K562 (cell line): ENCODE data around the gene TBC1D10A. TPM values are rescaled to one million over a fixed set of nuclear protein-coding genes. Genes with fewer than 3 reads are reported as not detected.

Experiments used
- BCOR ChIP-seq: fragments of 450-650 bp; IDR thresholded peaks from 2 replicates; pipeline ENCODE4 v1.6.1; 2016
- ILK ChIP-seq: fragments of 450-650 bp; IDR thresholded peaks from 2 replicates; pipeline ENCODE4 v1.6.1; 2016; ENCODE audit warnings: missing genetic modification characterization, low read depth, mild to moderate bottlenecking, missing compliant biosample characterization, moderate library complexity, borderline replicate concordance
- PTBP1 ChIP-seq: fragments of 200-400 bp; formaldehyde crosslinking; IDR thresholded peaks from 2 replicates; pipeline ENCODE4 v1.6.1; 2017; ENCODE audit warnings: low read depth, low read length
- polyA plus RNA-seq, 8 experiments: library from polyadenylated mRNA; depleted of rRNA in 4 of 8; stranded (reverse) in 5 of 8; unstranded in 3 of 8; fragments of >200 nt; fragmentation: Nextera tagmentation in 2 of 8; fragmentation: Illumina TruSeq in 1 of 8; extraction: Ambion mirVana in 2 of 8; extraction: Trizol in 1 of 8; gene quantifications; 2 replicates each; pipeline versions ENCODE4 v1.2.1 to v1.2.3, GENCODE V29; 2011 to 2014; ENCODE audit warnings: inconsistent platforms in 1 of 8, missing spikeins in 1 of 8
- total RNA-seq, 7 experiments: library from RNA; depleted of rRNA in 6 of 7; stranded (reverse); fragments of >200 nt in 6 of 7; fragmentation: Illumina TruSeq in 2 of 7; extraction: Trizol in 2 of 7; gene quantifications; 2 replicates each; pipeline versions ENCODE4 v1.2.1 to v1.2.3, GENCODE V29; 2011 to 2021; ENCODE audit warnings: low replicate concordance in 1 of 7
- TF ChIP-seq, protein P1 (sequence below): fragments of 450-650 bp; IDR thresholded peaks from 2 replicates; pipeline ENCODE4 v1.7.1; 2018; ENCODE audit warnings: mild to moderate bottlenecking, low read depth; ENCODE audit not compliant: partially characterized antibody

Gene TBC1D10A
- total and polyA plus RNA-seq, 9 of the 15 experiments (the other 6 are each of a cell fraction or from before 2014, with no cell fraction given), result 0.13 to 10.4 (median 4.6) TPM

DNA sequence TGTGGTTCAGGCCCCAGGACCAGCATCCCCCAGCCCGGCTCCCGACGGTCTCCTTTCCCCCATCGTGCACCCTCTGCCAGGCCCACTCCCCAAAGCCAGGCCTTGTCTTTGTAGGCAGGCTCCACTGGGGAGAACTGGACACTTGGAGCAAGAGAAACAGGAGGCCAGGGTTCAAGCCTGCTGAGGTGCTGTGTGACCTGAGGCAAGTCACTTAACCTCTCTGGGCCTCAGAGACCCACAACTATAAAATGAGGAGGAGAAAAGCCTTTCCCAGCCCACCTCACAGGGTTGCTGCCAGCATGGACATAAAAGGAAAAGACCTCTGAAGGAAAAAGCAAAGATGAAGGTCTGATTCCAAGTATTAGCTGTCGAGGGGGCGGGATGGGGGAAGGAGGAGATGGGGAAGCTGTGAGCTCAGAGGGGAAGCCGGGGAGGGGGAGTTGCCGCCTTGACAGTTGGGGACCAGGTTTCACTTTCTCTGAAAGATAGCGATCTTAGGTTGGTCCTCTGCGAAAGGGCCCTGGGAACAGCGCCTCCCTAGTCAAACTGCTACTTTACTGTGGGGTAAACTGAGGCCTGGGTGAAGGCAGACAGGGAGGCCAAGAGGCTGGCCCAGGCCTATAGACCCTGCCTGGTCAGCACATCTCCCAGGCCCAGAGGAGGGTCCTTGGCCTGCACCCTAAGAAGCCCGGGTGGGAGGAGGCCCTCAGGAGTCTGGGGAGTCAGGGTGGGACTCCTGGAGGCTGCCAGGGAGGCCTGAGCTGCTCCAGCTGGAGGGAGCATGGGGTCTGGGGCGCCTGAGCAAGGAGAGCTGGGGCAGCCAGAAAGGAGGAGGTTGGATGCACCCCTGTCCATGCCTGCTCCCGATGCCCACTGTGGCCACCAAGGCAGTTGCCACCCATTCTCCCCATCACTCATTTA, 59.1 kb downstream of the TBC1D10A start (continued):
- TF ChIP-seq, protein P1, sequence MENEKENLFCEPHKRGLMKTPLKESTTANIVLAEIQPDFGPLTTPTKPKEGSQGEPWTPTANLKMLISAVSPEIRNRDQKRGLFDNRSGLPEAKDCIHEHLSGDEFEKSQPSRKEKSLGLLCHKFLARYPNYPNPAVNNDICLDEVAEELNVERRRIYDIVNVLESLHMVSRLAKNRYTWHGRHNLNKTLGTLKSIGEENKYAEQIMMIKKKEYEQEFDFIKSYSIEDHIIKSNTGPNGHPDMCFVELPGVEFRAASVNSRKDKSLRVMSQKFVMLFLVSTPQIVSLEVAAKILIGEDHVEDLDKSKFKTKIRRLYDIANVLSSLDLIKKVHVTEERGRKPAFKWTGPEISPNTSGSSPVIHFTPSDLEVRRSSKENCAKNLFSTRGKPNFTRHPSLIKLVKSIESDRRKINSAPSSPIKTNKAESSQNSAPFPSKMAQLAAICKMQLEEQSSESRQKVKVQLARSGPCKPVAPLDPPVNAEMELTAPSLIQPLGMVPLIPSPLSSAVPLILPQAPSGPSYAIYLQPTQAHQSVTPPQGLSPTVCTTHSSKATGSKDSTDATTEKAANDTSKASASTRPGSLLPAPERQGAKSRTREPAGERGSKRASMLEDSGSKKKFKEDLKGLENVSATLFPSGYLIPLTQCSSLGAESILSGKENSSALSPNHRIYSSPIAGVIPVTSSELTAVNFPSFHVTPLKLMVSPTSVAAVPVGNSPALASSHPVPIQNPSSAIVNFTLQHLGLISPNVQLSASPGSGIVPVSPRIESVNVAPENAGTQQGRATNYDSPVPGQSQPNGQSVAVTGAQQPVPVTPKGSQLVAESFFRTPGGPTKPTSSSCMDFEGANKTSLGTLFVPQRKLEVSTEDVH, result no peak
- TF ChIP-seq BCOR (peak; percentile 81), PTBP1 (0 out of 2 replicates have a peak, but pooled peaks have one; percentile 62), ILK (no peak)
